ENCODE data around the gene POLR3B.

POLR3B gene

DNA sequence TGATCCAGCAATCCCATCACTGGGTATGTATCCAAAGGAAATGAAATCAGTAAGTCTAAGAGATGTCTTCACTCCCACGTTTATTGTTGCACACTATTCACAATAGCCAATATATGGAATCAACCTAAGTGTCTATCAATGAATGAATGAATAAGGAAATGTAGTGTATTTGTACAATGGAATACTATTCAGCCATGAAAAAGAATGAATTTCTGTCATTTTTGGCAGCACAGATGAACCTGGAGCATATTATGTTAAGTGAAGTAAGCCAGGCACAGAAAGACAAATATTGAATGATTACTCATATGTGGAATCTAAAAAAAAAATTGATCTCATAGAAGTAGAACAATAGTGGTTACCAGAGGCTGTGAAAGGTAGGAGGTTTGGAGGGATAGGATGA lies 194.7 kb downstream of the POLR3B start:
- no CpG with 5 or more reads among the region's 1 CpG for WGBS (ENCODE audit: insufficient coverage)
- H3K27me3 ChIP-seq (replicated peaks in 2 of 5; ENCODE audit: control insufficient read depth in 4 of 5, insufficient read depth in 5 of 5, low read length in 4 of 5) = peaks cover 0 to 1% (median 0%) of the 10 kb centered on the region in 5 experiments
- no peaks in the 10 kb centered on the region for H3K4me1 ChIP-seq (ENCODE audit: control extremely low read depth in 1 of 4, control insufficient read depth in 4 of 4, insufficient read depth in 4 of 4, low read length in 3 of 4)
- CTCF ChIA-PET = no interaction called here
- POLR2A ChIA-PET = no interaction called here
- no peak overlapping the region for H3K4me3 ChIP-seq (ENCODE audit: control insufficient read depth in 1 of 7, extremely low read depth in 1 of 7, insufficient read depth in 4 of 7, low read depth in 2 of 7, low read length in 6 of 7)
- peaks cover 4 to 24% (median 6%) of the 10 kb centered on the region in 5 experiments for H3K9me3 ChIP-seq (ENCODE audit: control extremely low read depth in 1 of 5, control insufficient read depth in 4 of 5, insufficient read depth in 2 of 5, low read depth in 1 of 5, low read length in 4 of 5)
- H3K27ac ChIP-seq (ENCODE audit: insufficient read depth in 1 of 2, low read depth in 1 of 2, low read length in 2 of 2, poor library complexity in 1 of 2, severe bottlenecking in 2 of 2) = no peak overlapping the region
- no peak for DNase-seq
- no peaks in the 10 kb centered on the region for H3K36me3 ChIP-seq (ENCODE audit: control insufficient read depth in 4 of 4, insufficient read depth in 4 of 4, low read length in 3 of 4)
